ENCODE data around the gene CAPNS2.
"Not testable (repeated sequence)": the region's sequence is repeated elsewhere in the genome, so short reads cannot be mapped to it uniquely, and the experiment has no call there.

Gene CAPNS2

DNA sequence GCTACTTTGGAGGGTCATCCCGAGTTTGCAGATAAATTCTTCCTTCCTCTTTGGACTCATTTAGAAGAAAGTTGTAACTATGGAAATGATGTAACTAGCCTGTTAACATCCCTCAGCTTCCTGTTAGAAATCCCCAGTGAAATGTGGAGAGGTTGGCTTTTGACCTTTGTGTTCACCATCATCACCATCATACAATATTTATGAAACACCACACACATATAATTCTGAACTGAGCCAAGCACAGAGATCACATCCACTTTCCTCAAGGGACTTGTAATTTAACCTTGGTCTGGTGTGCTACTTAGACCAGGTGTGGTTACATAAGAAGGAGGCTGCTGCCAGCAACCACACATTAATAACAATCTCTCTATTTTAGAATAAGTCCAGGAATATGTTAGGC lies 2.5 kb downstream of the CAPNS2 start:
- no peak for DNase-seq

DNA sequence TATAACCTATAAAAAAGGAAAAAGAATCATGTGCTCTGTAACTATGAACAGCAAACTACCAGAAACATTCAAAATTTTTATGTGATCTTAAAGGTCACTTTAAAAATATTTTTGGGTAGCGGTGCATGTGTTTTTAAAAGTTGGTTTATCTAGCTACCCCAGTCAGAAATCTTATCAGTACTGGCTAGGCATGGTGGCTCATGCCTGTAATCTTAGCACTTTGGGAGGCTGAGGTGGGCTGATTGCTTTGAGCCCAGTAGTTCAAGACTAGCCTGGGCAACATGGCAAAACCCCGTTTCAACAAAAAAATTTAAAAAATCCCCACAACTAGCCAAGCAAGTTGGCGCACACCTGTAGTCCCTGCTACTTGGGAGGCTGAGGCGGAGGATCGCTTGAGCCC lies 3.7 kb downstream of the CAPNS2 start:
- DNase-seq: no peak

DNA sequence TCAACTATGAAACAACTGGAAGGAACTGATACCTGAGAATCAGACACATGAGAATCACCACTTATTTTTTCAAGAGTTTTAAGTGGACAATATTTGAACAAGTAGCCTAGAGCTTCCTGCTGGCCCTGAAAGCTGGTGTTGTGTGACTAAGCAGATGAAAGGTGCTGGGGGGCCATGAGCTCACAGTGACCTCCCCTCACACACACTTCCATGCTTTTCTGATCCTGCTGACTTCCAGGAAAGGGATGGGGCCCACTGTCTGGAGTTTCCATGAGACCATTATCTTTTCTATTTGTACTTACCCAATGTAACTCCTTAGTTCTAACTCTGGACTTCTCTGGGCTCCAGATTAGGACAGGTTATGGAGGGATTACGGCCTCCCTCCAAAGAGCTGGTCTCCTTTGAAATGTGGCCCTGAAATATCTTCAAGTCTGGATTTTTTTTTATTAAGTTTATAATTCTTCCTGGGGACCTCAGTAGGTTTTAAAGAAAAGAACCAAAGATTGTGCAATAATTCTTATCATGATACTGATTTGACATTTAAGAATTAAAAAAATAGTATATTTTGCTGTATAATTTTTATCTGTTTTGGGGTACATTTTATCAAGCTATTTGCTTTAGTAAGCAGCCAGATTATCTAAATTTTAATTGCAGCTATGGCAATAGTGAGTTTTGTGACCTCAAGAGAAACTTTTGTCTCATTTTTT lies 4.9 kb downstream of the CAPNS2 start:
- DNase-seq: no peak

DNA sequence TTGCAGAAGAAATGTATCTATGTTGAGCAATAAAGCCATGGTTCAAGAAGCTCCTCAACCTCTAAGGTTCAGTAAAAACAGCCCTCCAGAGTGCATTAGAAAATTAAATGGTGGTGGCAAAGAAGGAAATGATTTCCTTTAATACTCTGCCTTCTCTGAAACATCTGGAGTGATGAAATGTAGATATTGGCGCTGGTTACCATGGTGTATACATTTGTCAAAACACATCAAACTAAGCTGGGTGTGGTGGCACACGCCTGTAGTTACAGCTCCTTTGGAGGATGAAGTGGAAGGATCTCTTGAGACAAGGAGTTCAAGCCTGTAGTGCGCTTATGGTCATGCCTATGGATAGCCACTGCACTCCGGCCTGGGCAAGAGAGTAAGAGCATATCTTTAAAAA lies 6.0 kb downstream of the CAPNS2 start:
- DNase-seq: no peak

DNA sequence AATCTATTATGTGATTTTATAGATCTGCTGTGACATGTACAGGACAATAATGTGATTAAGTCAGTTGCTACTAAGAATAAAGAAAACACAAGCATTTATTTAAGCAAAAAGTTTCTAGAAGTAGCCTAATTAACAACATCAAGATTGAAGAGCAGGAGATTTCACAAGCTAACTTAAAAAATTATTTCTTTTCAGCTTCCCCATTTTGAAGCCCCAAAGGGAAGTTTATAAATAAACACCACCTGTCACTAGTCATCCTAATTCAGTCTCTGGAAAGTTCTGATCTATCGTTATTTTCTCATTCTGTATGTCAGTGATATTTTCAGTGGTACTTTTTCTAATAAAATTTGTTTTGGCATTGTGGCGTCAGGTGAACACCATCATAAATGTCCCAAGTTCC lies 8.3 kb downstream of the CAPNS2 start:
- DNase-seq: no peak

DNA sequence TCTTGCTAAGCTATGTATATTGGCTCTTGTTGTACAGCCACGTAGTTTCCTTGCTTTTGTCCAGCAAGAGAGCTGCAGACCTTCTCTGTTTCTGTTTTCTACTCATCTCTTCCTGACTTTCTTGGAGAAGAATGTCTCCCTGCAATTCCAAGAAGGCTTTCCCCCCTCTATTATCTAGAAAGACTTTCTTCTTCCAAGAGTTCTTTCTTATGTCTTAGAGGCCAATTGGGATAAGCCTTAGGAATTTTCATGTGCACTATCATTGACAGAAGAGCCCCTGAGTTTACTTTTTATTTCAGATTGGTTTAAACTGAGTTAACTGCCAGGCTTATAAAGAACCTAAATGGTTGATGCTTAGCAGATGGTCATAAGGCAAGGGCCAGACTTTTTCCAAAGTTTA lies 9.0 kb downstream of the CAPNS2 start:
- no peak for DNase-seq

DNA sequence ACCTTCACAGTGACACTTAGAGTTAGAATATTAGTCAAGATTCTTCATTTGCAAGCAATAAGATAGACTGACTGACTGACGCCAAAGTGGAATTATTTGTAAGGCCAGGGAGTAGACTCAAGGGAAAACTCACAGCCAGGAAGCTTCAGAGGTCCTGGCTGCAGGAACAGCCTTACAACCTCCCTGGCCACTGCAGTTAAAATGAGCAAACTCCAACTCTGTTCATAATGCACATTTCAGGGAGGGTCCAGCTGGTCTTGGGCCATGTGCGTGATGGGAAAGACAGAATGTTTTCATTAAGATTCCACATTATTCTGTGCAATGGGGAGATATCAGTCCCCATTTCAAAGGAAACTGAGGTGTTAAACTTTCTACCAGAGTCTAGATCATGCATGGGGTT lies 9.9 kb downstream of the CAPNS2 start:
- no peak for DNase-seq

DNA sequence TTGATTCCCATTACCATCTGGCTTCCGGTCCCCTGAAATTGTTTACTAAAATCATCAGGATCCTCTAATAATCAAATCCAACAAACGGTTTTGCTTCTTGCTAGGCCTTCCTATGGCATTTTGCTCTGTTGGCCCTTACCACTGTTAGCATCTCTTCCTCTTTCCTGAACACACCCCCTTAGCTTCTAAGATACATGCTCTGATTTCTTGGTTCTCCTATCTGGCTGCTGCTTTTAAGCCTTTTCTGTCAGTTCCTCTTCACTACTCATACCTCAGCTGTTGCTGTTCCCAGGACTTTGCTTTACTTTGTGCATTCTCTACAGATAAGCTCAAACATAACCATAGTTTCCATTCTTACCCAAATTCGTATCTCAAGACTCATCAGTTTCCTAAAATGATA lies 11.4 kb downstream of the CAPNS2 start:
- no peak for DNase-seq

DNA sequence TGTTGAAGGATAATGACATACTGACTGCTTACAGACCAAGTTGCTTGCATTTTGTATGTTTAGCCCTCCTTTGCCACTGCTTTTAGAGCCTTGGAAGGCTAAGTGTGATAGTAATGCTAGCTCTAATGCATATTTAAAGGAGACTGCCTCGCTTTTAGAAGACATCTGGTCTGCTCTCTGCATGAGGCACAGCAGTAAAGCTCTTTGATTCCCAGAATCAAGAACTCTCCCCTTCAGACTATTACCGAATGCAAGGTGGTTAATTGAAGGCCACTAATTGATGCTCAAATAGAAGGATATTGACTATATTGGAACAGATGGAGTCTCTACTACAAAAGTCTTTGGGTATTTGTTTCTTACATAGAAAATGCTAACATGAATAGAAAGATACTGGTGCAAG lies 19.1 kb downstream of the CAPNS2 start:
- no peak for DNase-seq

DNA sequence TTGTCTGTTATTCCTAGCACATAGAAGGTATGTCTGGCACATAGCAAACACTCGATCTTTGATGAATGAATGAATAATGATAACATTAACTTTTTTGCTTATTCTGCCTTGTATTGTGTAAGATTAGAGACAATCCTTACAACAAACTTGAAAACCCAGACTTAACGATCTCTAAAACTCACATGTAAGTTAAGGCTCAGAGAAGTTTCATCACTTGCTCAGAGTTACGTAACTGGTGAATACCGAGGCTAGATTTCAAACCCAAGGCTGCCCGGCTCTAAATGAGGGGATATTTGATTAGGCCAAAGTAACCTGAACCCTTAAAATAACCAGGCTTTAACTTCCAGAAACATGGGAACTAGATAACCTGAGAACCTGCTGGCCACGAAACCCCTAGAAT lies 22.3 kb downstream of the CAPNS2 start:
- no peak for DNase-seq

DNA sequence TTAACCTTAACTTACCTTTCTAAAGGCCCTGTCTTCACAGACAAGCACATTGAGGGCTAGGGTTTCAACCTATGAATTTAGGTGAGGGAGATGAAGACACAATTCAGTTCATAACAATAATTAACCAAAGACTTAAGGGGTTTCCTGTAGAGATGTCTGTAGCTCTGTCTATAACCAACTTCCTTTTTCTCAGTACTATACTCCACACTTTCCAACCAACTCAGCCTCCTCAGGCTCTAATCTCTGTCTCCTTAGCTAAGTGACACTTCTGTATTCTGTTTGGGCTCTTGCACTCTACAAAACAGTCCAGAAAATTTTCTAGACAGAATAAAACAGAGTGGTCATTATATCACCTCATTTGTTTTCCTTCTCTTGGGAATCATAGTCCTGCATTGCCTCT lies 25.8 kb downstream of the CAPNS2 start:
- no peak for DNase-seq

DNA sequence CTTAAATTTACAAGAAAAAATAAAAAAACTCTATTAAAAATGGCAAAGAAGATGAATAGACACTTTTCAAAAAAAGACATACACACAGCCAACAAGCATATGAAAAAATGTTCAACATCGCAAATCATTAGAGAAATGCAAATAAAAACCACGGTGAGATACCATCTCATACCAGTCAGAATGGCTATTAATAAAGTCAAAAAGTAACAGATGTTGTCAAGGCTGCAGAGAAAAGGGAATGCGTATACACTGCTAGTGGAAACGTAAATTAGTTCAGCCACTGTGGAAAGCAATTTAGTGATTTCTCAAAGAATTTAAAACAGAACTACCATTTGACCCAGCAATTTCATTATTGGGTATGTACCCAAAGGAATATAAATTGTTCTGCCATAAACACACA lies 31.4 kb downstream of the CAPNS2 start:
- no peak for DNase-seq

DNA sequence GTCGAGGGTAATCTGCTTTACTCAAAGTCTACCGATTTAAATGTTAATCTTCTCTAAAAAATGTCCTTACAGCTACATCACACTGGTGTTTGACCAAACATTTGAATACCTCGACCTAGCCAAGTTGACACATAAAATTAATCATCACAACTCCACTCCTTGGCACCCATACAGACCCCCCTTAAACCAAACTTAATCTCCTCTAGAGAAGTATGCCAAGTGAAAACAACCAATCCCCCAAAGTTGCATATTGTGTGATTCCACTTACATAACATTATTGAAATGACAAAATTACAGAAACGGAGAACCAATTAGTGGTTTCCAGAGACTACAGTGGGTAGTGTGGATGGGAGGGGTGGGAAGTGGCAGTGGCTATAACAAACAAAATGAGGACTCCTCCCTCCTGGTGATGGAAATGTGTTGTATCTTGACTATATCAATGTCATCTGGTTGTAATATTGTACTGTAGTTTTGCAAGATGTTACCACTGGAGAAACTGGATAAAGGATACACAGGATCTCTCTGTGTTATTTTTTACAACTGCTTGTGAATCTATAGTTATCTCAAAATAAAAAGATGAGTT lies 39.4 kb downstream of the CAPNS2 start:
- no peak for DNase-seq

DNA sequence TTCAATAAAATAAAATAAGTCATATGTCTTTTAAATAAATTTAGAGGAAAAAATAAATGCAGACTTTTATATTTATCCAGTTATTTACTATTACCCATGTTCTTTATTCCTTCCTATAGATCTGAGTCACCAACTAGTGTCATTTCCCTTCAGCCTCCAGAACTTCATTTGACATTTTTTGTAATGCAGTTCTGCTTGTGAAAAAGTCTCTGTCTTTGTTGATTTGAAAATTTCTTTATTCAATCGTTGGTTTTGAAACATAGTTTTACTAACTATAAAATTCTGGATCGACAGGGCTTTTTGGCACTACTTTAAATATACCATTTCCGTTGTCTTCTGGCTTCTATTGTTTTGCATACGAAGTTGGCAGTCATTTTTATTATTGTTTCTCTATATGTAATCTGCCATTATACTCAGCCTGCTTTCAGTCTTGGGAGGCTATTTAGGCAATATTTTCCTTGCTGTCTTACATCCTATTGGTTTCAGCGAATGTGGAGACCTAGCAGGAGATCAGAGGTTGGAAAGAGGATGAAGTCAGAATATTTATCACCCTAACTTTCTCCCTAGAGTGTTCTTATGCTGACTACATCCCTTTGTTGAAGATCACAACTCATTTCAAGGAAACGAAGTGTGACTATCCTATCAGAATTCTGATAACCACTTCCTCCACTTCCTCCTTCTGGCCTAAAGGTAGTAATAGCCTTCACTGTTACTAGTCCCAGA lies 47.3 kb downstream of the CAPNS2 start:
- no peak for DNase-seq

DNA sequence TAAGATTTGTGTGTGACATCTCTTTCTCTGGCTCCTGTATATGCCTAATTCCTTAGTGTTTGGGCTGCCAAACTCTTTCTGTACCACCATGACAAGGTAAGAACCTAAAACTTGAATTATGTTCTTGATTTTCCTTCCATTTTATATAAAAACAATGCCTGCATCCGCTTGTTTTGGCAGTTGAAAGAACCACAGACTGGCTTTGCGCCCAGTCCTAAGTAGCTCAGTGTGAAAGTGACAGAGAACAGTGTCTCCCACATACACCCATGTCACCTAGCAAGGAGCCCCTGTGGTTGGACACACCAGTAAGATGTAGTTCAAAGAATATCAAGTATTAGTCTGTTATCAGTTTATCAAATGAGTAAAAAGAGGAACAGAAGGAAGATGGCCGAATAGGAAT lies 48.6 kb downstream of the CAPNS2 start:
- no peak for DNase-seq

DNA sequence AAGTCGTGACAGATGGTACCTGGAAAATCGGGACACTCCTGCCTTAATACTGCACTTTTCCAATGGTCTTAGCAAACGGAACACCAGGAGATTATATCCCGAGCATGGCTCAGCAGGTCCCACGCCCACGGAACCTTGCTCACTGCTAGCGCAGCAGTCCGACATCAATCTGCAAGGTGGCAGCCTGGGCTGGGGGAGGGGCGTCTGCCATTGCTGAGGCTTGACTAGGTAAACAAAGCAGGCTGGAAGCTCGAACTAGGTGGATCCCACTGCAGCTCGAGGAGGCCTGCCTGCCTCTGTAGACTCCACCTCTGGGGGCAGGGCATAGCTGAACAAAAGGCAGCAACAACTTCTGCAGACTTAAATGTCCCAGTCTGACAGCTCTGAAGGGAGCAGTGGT lies 49.2 kb downstream of the CAPNS2 start:
- not testable (repeated sequence) for DNase-seq
